Stomach (tissue), 4 donors: ENCODE results near the gene FAHD1.

Experiments used
- CTCF ChIP-seq, 7 experiments: fragments of 450-650 bp in 4 of 7; fragments of 200-600 bp in 3 of 7; sonication (generic) in 3 of 7; IDR thresholded peaks; one replicate each; pipeline ENCODE4 v1.5.1; 2016 to 2019; ENCODE audit warnings: antibody characterized with exemption in 7 of 7, control low read depth in 2 of 7, mild to moderate bottlenecking in 1 of 7
- POLR2A ChIP-seq, 4 donors: fragments of 450-650 bp; IDR thresholded peaks; one replicate each; pipeline ENCODE4 v1.6.1; 2016; ENCODE audit warnings: antibody characterized with exemption in 4 of 4, control low read depth in 2 of 4, mild to moderate bottlenecking in 1 of 4, moderate library complexity in 1 of 4
- POLR2AphosphoS5 ChIP-seq, 3 donors: sonication (generic); formaldehyde crosslinking; IDR thresholded peaks; one replicate each; pipeline ENCODE4 v1.6.1; 2016; ENCODE audit warnings: antibody characterized with exemption in 3 of 3

- TF ChIP-seq CTCF (IDR thresholded peaks at IDR 0.05): no peak
- TF ChIP-seq POLR2A (IDR thresholded peaks at IDR 0.05): no peak
- no peak for TF ChIP-seq POLR2AphosphoS5 (IDR thresholded peaks at IDR 0.05)
These were observed 19.4 kb downstream of the FAHD1 start for GRCh38 chr16:1846416-1846815.
